Mesendoderm (in vitro differentiated cells): ENCODE measurements around the gene FARSB.
A peak's percentile ranks its signal among the peaks of the same experiment; 100 is the strongest.

ENCODE experiments used
- DNase-seq: peaks from one replicate; pipeline ENCODE4 v3.0.0; 2013
- H2AK5ac ChIP-seq: 2 replicates; pipeline ENCODE4 v1.6.1; 2013; ENCODE audit warnings: low read length, inconsistent platforms
- H2BK120ac ChIP-seq: 2 replicates; pipeline ENCODE4 v1.6.1; 2013; ENCODE audit warnings: low read depth, mild to moderate bottlenecking, low read length, moderate library complexity, mixed read lengths
- H2BK15ac ChIP-seq: replicated peaks from 2 replicates; pipeline ENCODE4 v1.6.1; 2013; ENCODE audit warnings: low read depth, mild to moderate bottlenecking, moderate library complexity
- H2BK5ac ChIP-seq: 2 replicates; pipeline ENCODE4 v1.6.1; 2013; ENCODE audit warnings: low read length, inconsistent platforms
- H3K18ac ChIP-seq: 2 replicates; pipeline ENCODE4 v1.6.1; 2013; ENCODE audit warnings: mild to moderate bottlenecking, low read length, mixed read lengths
- H3K23ac ChIP-seq: one replicate; pipeline ENCODE4 v1.6.1; 2013; ENCODE audit warnings: low read length
- H3K27ac ChIP-seq: 2 replicates; pipeline ENCODE4 v1.5.1; 2013; ENCODE audit warnings: low read depth, mild to moderate bottlenecking, inconsistent platforms, low read length, moderate library complexity
- H3K27me3 ChIP-seq: 2 replicates; pipeline ENCODE4 v1.6.1; 2013; ENCODE audit warnings: low read length, control low read depth, mild to moderate bottlenecking, inconsistent platforms; ENCODE audit not compliant: insufficient read depth, poor library complexity
- H3K36me3 ChIP-seq: 2 replicates; pipeline ENCODE4 v1.6.1; 2013; ENCODE audit warnings: low read length, inconsistent platforms; ENCODE audit not compliant: control insufficient read depth, insufficient read depth
- H3K4ac ChIP-seq: one replicate; pipeline ENCODE4 v1.6.1; 2013; ENCODE audit warnings: low read depth, mild to moderate bottlenecking, low read length, moderate library complexity
- H3K4me1 ChIP-seq: 2 replicates; pipeline ENCODE4 v1.6.1; 2013; ENCODE audit warnings: low read depth, low read length, inconsistent platforms; ENCODE audit not compliant: control insufficient read depth
- H3K4me2 ChIP-seq: 2 replicates; pipeline ENCODE4 v1.6.1; 2013; ENCODE audit warnings: low read length
- H3K4me3 ChIP-seq: 2 replicates; pipeline ENCODE4 v1.5.1; 2013; ENCODE audit warnings: mild to moderate bottlenecking, low read length
- H3K56ac ChIP-seq: one replicate; pipeline ENCODE4 v1.6.1; 2013; ENCODE audit warnings: low read length
- H3K79me1 ChIP-seq: 2 replicates; pipeline ENCODE4 v1.6.1; 2013; ENCODE audit warnings: low read length, inconsistent platforms
- H3K79me2 ChIP-seq: 2 replicates; pipeline ENCODE4 v1.6.1; 2013; ENCODE audit warnings: mild to moderate bottlenecking, low read length; ENCODE audit not compliant: control insufficient read depth, insufficient read depth
- H3K9ac ChIP-seq: 2 replicates; pipeline ENCODE4 v1.6.1; 2013; ENCODE audit warnings: low read length, inconsistent platforms
- H4K5ac ChIP-seq: one replicate; pipeline ENCODE4 v1.6.1; 2013; ENCODE audit warnings: low read length
- H4K8ac ChIP-seq: one replicate; pipeline ENCODE4 v1.6.1; 2013; ENCODE audit warnings: low read depth, mild to moderate bottlenecking, control low read depth, low read length, moderate library complexity
- WGBS: extraction: QIAGEN DNeasy Blood & Tissue Kit; methylation state at CpG from one replicate; pipeline ENCODE4 v1.1.7; 2013; ENCODE audit warnings: low lambda C conversion rate, missing lambda C conversion rate; ENCODE audit not compliant: insufficient coverage; ENCODE audit errors: extremely low coverage; 5-methylcytosine and 5-hydroxymethylcytosine counted together

Gene FARSB

DNA sequence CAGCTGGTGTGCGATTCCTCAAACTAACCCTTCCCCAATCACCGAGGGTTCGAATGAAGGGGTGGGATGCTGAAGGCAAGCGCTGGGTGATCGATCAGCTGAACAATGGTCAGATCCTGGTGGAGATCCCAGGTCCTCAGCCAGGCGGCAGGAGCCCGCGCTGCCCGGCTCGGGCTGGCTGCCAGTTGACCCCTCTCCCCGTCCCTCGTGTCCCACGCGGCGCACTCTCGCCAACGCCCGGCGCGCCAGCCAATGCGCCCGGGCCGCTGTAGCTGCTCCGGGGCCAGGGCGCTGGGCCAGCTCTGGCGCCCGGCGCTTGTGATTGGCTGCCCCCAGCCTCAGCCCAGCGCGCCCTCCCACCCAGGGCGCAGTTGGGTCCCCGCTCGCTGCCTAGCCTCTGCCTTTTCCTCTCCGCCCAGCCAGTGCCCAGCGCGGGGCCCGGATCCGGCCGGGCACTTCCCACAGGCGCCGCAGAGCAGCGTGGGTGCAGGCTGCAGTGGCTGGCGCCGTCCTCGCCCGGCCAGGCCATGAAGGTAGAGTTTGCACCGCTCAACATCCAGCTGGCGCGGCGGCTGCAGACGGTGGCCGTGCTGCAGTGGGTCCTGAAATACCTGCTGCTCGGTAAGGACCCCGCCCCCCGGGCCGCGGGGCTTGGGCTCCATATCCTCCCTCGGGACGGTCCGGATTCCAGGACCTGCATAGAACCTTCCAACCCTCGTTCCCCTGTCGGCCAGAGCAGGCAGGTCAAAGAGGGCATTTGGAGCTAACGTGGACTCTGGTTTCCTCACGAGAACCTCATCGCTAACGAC lies 15.6 kb upstream of the FARSB start, which contains the start of gene MOGAT1:
Gene MOGAT1, plus strand, starts transcription at position 400 of the 809 bp plus-strand sequence. Its CDS starts 128 bp downstream, at position 528.
- H3K79me1 ChIP-seq = no peaks in the 10 kb centered on the region
- no peak within 1 kb of the TSS for H2BK15ac ChIP-seq
- H3K23ac ChIP-seq = peak within 1 kb of the TSS; percentile 12
- peak; percentile 83 for DNase-seq
- no peak within 1 kb of the TSS for H3K27ac ChIP-seq
- peak within 1 kb of the TSS; percentile 76 for H3K4me2 ChIP-seq
- no peaks in the 10 kb centered on the region for H3K79me2 ChIP-seq
- no peaks in the 10 kb centered on the region for H3K36me3 ChIP-seq
- no peak within 1 kb of the TSS for H4K5ac ChIP-seq
- peak within 1 kb of the TSS; percentile 83 for H3K56ac ChIP-seq
- WGBS = no CpG with 5 or more reads among the region's 66 CpGs
- no peak within 1 kb of the TSS for H2AK5ac ChIP-seq
- H3K4me3 ChIP-seq = peak within 1 kb of the TSS; percentile 51
- no peak within 1 kb of the TSS for H4K8ac ChIP-seq
- peak within 1 kb of the TSS; percentile 65 for H3K9ac ChIP-seq
- H3K27me3 ChIP-seq = peaks cover 2% of the 10 kb centered on the region
- H3K18ac ChIP-seq = no peak within 1 kb of the TSS
- peaks cover 3% of the 10 kb centered on the region for H3K4me1 ChIP-seq
- no peak within 1 kb of the TSS for H2BK5ac ChIP-seq
- no peak within 1 kb of the TSS for H3K4ac ChIP-seq
- no peak within 1 kb of the TSS for H2BK120ac ChIP-seq

DNA sequence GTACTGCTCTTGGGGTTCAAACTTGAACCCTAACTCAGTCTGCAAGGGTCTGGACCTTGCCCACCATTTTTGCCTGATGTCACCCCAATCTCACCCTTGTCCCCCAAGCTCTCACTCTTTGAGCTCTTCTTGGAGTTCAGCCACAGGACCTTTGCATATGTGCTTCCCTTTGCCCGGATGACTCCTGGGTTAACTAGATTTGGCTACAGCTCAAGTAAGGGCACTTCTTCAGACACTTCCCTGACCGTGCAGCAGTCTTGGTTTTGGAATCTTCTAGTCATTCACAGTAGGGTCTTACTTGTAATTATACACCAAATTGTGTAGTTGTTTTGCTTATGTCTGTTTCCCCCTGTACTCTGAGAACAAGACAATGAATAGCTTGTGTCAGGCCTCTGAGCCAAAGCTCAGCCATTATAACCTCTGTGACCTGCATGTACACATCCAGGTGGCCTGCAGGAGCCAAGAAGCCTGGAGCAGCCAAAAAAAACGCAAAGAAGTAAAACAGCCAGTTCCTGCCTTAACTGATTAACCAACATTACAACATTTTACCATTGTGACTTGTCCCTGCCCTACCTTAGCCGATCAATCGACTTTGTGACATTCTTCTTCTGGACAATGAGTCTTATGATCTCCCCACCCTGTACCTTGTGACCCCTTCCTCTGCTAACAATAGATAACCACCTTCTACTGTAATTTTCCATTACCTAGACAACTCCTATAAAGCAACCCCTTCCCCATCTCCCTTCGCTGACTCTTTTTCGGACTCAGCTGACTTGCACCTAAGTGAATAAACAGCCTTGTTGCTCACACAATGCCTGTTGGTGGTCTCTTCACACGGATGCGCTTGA lies 14.5 kb upstream of the FARSB start:
- Histone ChIP-seq H3K4me2 (no peak overlapping the region), H2AK5ac (no peak overlapping the region), H3K9ac (no peak overlapping the region), H3K36me3 (no peaks in the 10 kb centered on the region), H3K18ac (no peak overlapping the region), H3K4ac (no peak overlapping the region), H2BK120ac (no peak overlapping the region), H3K23ac (no peak overlapping the region), H3K4me3 (no peak overlapping the region), H3K27me3 (peaks cover 2% of the 10 kb centered on the region), H2BK5ac (no peak overlapping the region), H3K27ac (no peak overlapping the region), H4K5ac (no peak overlapping the region), H4K8ac (no peak overlapping the region), H3K79me1 (no peaks in the 10 kb centered on the region), H3K4me1 (peaks cover 3% of the 10 kb centered on the region), H3K56ac (no peak overlapping the region), H3K79me2 (no peaks in the 10 kb centered on the region), H2BK15ac (no peak overlapping the region)
- no peak for DNase-seq
- WGBS = no CpG with 5 or more reads among the region's 9 CpGs

DNA sequence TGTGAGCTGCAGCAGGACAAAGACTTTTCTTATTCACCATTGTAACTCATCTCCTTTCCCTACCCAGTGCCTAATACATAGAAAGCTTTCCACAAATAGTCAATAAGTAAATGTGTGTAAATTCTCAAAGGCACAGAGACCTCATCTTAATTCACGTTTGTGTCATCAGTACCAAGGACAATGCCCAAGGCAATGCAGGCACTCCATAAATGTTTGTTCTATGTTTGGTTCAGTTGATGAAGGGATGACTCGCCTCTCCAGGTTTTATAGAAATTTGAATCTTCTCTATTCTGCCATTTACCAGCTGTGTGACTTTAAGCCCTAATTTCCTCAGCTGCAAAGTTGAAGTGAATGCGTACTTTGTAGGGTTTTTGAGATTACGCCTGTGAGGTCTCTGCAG lies 13.5 kb upstream of the FARSB start:
- Histone ChIP-seq H2BK15ac (no peak overlapping the region), H3K23ac (no peak overlapping the region), H3K4me3 (no peak overlapping the region), H3K27ac (no peak overlapping the region), H4K5ac (no peak overlapping the region), H3K79me2 (no peaks in the 10 kb centered on the region), H3K4me1 (peaks cover 3% of the 10 kb centered on the region), H3K18ac (no peak overlapping the region), H3K4me2 (no peak overlapping the region), H3K9ac (no peak overlapping the region), H3K79me1 (no peaks in the 10 kb centered on the region), H4K8ac (no peak overlapping the region), H3K27me3 (peaks cover 2% of the 10 kb centered on the region), H3K36me3 (no peaks in the 10 kb centered on the region), H2BK120ac (no peak overlapping the region), H2AK5ac (no peak overlapping the region), H3K56ac (no peak overlapping the region), H3K4ac (no peak overlapping the region), H2BK5ac (no peak overlapping the region)
- no CpG with 5 or more reads among the region's 4 CpGs for WGBS
- DNase-seq = no peak

- no peak overlapping the region for H3K9ac ChIP-seq
- H2BK120ac ChIP-seq = no peak overlapping the region
- H3K36me3 ChIP-seq = no peaks in the 10 kb centered on the region
- H3K4me1 ChIP-seq = peaks cover 3% of the 10 kb centered on the region
- H3K23ac ChIP-seq = no peak overlapping the region
- no peak overlapping the region for H3K27ac ChIP-seq
- no peak overlapping the region for H2BK5ac ChIP-seq
- no peaks in the 10 kb centered on the region for H3K79me2 ChIP-seq
- H3K79me1 ChIP-seq = no peaks in the 10 kb centered on the region
- no peak overlapping the region for H2AK5ac ChIP-seq
- no peak overlapping the region for H3K56ac ChIP-seq
- WGBS = no CpG with 5 or more reads among the region's 3 CpGs
- peaks cover 2% of the 10 kb centered on the region for H3K27me3 ChIP-seq
- no peak overlapping the region for H3K4me2 ChIP-seq
- no peak overlapping the region for H3K18ac ChIP-seq
- DNase-seq = no peak
- H4K8ac ChIP-seq = no peak overlapping the region
- H2BK15ac ChIP-seq = no peak overlapping the region
- H3K4ac ChIP-seq = no peak overlapping the region
- H4K5ac ChIP-seq = no peak overlapping the region
- no peak overlapping the region for H3K4me3 ChIP-seq
Observed at GRCh38 chr2:222668494-222669154, 12.7 kb upstream of the FARSB start.

DNA sequence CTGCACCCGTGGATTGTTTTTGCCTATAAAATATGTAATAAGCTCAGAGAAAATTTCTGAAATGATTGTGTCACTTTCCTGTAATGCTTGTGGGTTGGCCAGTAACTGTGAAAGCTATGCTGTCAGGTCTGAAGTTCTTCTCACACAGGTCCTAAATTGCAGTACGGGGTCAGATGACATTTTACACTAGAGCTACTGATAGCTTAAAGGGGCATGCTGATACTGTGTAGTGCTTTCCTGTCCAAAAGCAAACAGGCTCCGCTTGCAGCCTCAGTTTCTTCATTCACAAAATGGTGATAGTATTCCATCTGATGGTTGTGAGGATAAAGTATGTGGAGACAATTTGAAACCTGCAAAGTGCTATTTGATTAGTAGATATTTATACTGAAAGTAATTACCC lies 7.6 kb upstream of the FARSB start:
- Histone ChIP-seq H3K4ac (no peak overlapping the region), H3K23ac (no peak overlapping the region), H3K79me1 (no peaks in the 10 kb centered on the region), H3K27ac (no peak overlapping the region), H3K4me3 (no peak overlapping the region), H3K27me3 (no peaks in the 10 kb centered on the region), H2BK5ac (no peak overlapping the region), H3K18ac (no peak overlapping the region), H3K56ac (peak overlapping the region; percentile 25), H3K4me2 (no peak overlapping the region), H3K79me2 (no peaks in the 10 kb centered on the region), H3K36me3 (no peaks in the 10 kb centered on the region), H4K5ac (no peak overlapping the region), H2BK120ac (no peak overlapping the region), H3K9ac (no peak overlapping the region), H3K4me1 (no peaks in the 10 kb centered on the region), H2BK15ac (no peak overlapping the region), H2AK5ac (no peak overlapping the region), H4K8ac (no peak overlapping the region)
- no CpG with 5 or more reads among the region's 3 CpGs for WGBS
- no peak for DNase-seq
